HG03565 (cell line): Measurements from ENCODE around the gene FYTTD1.
A peak's percentile ranks its signal among the peaks of the same experiment; 100 is the strongest.
"Not testable (repeated sequence)": the region's sequence is repeated elsewhere in the genome, so short reads cannot be mapped to it uniquely, and the experiment has no call there.

Source experiments
- ATAC-seq: cut with Tn5 transposase; IDR thresholded peaks from one replicate; pipeline ENCODE4 v1.9.1; 2021; ENCODE audit warnings: mild to moderate bottlenecking, moderate library complexity; ENCODE audit not compliant: unreplicated experiment

The FYTTD1 gene

GRCh38 chr3:197749601-197750395, at the start of gene FYTTD1:
FYTTD1 (plus strand) TSS chr3:197749883; CDS start chr3:197749972, 89 bp downstream.
- peak; percentile 67 for ATAC-seq

- ATAC-seq, result no peak
Observed at GRCh38 chr3:197700095-197700494, 49.6 kb upstream of the FYTTD1 start.

- no peak for ATAC-seq
Observed at GRCh38 chr3:197701841-197702240, 47.8 kb upstream of the FYTTD1 start.

- no peak for ATAC-seq
Observed at GRCh38 chr3:197706658-197707057, 43.0 kb upstream of the FYTTD1 start.

GRCh38 chr3:197709135-197709534, 40.5 kb upstream of the FYTTD1 start:
- no peak for ATAC-seq

GRCh38 chr3:197710965-197711364, 38.7 kb upstream of the FYTTD1 start:
- ATAC-seq, result not testable (repeated sequence)

GRCh38 chr3:197711973-197712707, 37.5 kb upstream of the FYTTD1 start:
- peak; percentile 83 for ATAC-seq

GRCh38 chr3:197713477-197713822, 36.2 kb upstream of the FYTTD1 start:
- peak; percentile 6 for ATAC-seq

- ATAC-seq, result no peak
Observed at GRCh38 chr3:197714251-197714650, 35.4 kb upstream of the FYTTD1 start.

GRCh38 chr3:197718891-197719290, 30.8 kb upstream of the FYTTD1 start:
- ATAC-seq, result no peak

GRCh38 chr3:197720694-197721093, 29.0 kb upstream of the FYTTD1 start:
- ATAC-seq, result no peak

GRCh38 chr3:197722734-197723133, 26.9 kb upstream of the FYTTD1 start:
- no peak for ATAC-seq

GRCh38 chr3:197727878-197728277, 21.8 kb upstream of the FYTTD1 start:
- not testable (repeated sequence) for ATAC-seq

- no peak for ATAC-seq
Observed at GRCh38 chr3:197728487-197728886, 21.2 kb upstream of the FYTTD1 start.

GRCh38 chr3:197730200-197730599, 19.5 kb upstream of the FYTTD1 start:
- ATAC-seq, result no peak

- ATAC-seq, result not testable (repeated sequence)
Observed at GRCh38 chr3:197730770-197731169, 18.9 kb upstream of the FYTTD1 start.

GRCh38 chr3:197731483-197731882, 18.2 kb upstream of the FYTTD1 start:
- not testable (repeated sequence) for ATAC-seq

GRCh38 chr3:197733042-197733441, 16.6 kb upstream of the FYTTD1 start:
- ATAC-seq, result no peak

GRCh38 chr3:197734667-197735318, 14.9 kb upstream of the FYTTD1 start:
- peak; percentile 29 for ATAC-seq

- no peak for ATAC-seq
Observed at GRCh38 chr3:197736010-197736490, 13.6 kb upstream of the FYTTD1 start.

- ATAC-seq, result peak; percentile 79
Observed at GRCh38 chr3:197736491-197737318, 13.0 kb upstream of the FYTTD1 start, which contains the start of gene RUBCN. RUBCN (minus strand) TSS chr3:197736904; CDS start chr3:197736719, 185 bp downstream.
